GM18519 (cell line): ENCODE results near the gene LCN12.

Experiments used
- ATAC-seq: cut with Tn5 transposase; IDR thresholded peaks from one replicate; pipeline ENCODE4 v1.9.1; 2021; ENCODE audit warnings: mild to moderate bottlenecking, moderate library complexity; ENCODE audit not compliant: unreplicated experiment, low FRiP score

Gene LCN12

DNA sequence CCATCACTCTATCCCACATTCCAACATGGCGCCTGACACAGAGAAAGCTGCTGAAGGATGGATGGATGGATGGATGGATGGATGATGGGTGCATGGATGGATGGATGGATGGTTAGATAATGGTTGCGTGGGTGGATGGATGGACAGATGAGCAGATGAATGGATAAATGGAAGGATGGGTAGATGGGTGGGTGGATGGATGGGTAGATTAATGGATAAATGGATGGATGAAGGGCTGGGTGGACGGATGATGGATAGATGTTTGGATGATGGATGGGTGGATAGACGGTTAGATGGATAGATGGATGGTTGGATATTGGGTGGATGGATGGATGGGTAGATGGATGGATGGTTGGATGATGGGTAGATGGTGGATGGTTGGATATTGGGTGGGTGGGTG, 4.5 kb downstream of the LCN12 start:
- no peak for ATAC-seq

DNA sequence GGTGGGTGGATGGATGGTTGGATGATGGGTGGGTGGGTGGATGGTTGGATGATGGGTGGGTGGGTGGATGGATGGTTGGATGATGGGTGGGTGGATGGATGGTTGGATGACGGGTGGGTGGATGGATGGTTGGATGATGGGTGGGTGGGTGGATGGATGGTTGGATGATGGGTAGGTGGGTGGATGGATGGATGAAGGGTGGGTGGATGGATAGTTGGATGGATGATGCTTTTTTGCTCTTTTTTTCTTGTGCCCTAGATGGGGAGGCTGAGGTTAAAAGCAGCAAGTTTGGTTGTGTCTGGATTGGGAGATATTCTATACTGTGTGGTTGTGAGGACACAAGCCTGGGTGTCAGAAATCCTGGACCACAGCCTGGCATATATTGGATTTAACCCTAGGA, 5.4 kb downstream of the LCN12 start:
- no peak for ATAC-seq

DNA sequence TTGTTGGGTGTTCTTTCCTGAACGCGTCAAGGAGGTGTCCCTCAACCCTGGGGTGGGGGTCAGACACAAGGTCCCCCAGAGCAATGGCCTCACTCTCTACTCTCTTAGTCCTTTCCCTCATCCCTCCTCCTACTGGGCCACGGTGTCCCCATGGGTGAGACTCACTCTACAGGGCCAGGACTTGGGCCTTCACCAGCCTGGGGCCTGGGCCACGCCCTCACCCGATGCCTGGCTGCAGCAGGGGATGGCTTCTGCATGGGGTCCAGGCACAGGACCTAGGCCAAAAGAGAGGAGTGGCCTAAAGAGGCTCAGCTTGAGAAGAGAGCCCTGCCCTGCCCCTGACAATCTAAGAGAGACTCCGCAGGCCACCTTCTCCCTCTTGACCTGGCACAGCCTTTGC, 5.8 kb downstream of the LCN12 start:
- ATAC-seq, result no peak

DNA sequence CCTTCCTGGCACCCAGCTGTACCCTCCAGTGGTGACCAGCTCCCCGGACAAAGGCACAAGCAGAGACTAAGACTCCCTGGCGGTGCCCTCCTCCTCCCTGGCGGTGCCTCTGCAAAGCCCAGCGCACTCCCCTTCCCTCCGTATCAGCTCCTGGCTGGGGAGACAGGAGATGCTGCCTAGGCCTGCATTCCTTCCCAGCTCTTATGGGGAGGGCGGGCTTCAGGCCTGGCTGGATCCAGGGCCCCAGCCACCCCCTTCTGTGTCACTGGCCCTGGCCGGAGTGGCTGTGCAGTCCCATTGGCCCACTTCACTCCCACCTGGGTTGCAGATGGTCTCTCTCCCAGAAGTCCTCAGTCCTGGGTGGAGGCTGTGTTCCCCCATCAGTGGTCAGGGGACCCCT, 6.4 kb downstream of the LCN12 start:
- ATAC-seq, result no peak

GRCh38 chr9:136958898-136959850, 7.1 kb downstream of the LCN12 start:
- no peak for ATAC-seq

- no peak for ATAC-seq
Observed at GRCh38 chr9:136960212-136960937, 8.3 kb downstream of the LCN12 start.

DNA sequence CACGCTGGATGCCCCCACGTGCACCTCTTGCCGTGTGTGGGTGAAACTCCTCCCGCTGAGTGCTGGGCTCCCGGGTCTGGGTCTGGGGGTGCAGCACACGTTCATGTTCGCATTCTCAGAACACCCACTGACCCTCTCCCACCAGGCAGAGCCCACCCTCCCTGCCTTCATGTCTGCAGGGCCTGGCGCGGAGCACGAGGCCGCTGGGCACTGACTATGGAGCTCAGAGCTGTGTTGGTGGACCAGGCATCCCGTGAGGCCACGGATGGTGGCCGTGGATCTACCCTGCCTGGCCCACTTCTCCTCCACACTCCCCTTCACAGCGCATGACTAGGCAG, 8.8 kb downstream of the LCN12 start:
- no peak for ATAC-seq

GRCh38 chr9:136961279-136962065, 9.4 kb downstream of the LCN12 start:
- ATAC-seq, result no peak

DNA sequence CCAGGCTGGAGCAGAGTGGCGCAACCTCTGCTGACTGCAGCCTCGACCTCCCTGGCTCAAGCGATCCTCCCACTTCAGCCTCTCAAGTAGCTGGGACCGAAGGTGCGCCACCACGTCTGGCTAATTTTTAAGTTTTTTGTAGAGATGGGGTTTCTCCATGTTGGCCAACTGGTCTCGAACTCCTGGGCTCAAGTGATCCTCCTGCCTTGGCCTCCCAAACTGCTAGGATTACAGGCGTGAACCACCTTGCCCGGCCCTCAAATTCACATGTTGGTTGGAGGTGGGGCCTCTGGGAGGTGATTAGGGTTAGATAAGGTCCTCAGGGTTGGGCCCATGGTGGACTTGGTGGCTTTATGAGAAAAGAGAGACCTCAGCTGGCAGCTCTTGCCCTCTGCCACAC, 10.1 kb downstream of the LCN12 start:
- no peak for ATAC-seq

- no peak for ATAC-seq
Observed at GRCh38 chr9:136962701-136963248, 10.7 kb downstream of the LCN12 start.

- ATAC-seq, result no peak
Observed at GRCh38 chr9:136963341-136963740, 11.3 kb downstream of the LCN12 start.

DNA sequence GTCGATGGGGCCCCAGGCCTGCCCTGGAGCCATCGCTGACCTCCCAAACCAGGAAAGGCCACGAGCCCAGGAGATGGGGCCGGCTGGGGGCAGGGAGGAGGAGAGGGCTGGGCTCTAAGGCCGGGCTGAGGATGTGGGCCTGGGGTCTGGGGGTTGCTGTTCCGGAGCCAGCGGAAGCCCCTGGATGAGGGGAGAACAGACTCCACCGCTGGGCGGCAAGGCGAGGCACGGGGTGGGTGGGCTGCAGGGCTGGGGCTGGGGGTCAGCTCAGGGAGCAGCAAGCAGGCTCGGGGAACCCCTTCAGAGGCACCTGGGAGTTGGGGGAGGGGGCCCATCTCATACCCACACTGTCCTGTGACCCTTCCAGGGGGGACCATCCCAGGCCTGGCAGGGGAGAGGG, 11.7 kb downstream of the LCN12 start:
- no peak for ATAC-seq

DNA sequence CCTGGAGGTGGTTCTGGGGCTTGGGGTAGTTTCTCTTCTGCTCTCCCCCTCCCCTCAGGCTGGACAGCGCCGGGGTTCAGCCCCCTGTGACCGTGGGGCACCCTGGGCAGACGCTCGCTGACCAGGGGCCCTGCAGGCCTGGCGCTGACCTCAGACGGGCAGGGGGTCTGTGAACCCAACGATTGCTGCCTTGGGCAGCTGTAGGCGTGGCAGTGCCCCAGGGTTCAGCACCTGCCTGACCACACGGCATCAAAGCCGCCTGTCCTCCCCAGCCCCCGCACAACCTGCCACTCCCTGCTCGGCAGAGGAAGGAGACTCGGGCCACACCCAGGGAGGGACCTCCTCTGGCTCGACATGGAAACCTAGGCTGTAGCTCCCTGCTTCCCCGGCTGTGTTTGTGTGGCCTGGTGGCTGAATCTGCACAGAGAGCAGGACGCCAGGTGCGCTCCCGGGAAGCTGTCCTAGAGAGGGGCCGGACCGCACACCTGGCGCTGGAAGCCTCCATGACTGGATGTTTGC, 12.2 kb downstream of the LCN12 start:
- no peak for ATAC-seq

DNA sequence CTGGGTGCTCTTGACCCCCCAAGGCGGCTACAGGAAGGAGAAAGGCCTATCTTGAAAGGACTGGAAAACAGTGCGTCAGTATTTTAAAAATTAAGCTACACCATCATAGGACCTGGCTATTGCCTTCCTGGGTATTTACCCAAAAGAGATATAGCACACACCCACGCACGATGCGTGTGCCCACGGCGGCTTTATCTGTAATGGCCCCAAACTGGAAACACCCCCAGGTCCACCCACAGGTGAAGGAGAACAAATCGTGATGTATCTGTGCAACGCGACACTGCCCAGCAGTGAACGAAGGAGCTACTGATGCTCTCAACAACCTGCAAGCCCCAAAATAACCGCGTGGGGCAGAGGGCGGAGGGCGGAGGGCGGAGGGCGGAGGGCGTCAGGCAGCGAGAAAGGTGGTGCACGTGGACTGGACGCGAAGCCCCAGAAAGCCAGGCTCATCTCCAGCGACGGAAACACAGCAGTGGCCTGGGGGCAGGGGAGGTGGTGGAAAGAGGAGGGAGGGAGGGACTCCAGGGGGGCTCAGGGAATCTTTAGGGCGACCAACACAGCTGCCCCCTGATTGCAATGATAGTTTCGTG, 12.9 kb downstream of the LCN12 start:
- ATAC-seq, result no peak

DNA sequence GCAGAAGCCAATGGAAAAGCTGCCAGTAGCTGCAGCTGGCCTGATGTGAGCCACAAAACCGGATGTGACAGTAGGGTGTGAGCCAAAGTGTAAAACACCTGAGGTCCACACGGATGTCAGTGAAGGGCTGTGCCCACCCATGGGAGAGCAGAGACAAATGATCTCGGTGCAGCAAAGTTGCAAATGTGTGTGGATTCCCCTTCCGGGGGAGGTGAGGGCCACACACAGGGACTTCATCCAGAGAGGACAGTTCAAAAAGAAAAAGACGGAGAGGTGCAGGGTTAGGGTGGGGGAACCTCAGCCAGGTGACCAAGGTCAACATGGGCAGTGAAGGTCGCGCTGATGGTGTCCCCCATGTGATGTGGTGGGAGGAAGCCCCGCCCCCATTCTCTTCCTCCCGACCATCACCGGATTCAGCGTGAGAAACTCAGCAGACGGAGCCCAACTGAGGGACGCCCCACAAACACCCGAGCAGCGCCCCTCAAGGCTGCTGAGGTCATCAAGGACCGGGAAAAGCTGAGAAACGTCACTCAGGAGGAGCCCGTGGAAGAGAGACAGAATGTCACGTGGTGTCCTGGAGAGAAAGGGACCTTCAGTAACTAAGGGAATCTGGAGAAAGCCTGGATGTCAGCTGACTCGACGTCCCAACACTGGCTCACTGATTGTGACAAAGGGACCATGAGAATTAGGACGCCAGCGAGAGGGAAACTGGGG, 13.9 kb downstream of the LCN12 start:
- ATAC-seq, result no peak

DNA sequence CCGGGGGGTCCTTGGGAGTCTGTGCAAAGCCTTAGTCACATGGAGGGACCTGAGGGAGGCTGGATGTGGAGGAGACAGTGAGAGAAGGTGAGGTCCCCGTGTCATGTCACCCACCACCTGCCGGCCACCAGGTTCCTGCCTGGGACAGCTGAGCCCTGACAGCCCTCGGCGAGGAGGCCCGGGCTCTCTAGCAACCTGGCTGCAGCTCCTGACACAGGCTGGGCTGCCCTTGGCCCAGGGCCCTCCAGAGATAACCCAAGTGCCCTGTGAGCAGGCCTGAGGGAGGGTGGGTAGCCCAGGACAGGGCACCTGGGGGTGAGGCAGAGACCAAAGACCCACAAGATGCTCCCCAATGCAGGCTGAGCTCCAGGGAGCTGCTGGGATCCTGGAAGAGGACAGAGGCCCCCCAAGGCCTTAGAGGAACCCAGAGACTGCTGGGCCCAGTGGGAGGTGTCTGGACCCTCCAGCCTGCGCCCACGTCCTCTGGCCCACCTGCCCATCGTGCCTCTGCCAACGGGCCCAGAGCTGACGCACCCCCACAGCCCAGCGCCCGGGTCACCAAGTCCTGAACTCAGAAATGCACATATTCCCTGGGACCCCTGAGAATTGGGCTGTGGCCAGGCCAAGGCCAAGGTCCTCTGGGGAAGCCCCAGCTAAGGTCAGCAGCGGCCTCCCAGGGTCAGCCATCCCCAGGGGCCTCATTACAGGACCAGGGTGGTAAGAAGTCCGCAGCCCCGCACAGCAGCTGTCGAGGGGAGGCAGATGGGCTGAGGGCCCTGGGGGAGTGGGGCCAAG, 16.5 kb downstream of the LCN12 start:
- ATAC-seq, result no peak

DNA sequence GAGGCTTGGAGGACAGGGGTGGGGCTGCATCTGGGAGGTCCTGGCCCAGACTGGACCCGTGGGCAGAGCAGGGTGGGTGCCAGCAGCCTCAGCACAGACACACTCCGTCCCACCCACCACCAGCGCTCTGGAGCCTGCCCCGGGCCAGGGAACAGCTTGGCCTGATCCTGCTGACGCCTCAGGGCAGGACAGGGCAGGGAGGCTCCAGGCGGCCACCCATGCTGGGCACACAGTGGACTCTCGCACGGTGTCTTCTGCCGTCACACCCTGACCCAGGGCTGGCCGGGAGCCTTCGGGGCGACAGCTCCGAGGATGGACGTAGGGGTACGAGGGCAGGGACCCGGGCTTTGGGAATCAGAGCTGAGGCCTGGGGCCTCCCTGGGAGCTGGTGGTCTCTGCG, 17.1 kb downstream of the LCN12 start:
- no peak for ATAC-seq

- no peak for ATAC-seq
Observed at GRCh38 chr9:136969774-136970173, 17.7 kb downstream of the LCN12 start.

- no peak for ATAC-seq
Observed at GRCh38 chr9:136970361-136970760, 18.3 kb downstream of the LCN12 start.
